ENCODE measurements around the gene OPCML.

- TF ChIP-seq CTCF (IDR thresholded peaks at IDR 0.05) (no peak), POLR2A (IDR thresholded peaks at IDR 0.05) (no peak), POLR2AphosphoS5 (IDR thresholded peaks at IDR 0.05) (no peak), EP300 (IDR thresholded peaks at IDR 0.05) (no peak)
Observed at GRCh38 chr11:133284156-133284555, 248.1 kb downstream of the OPCML start.

Measured in suprapubic skin (tissue), 4 donors.